ENCODE measurements around the gene KIRREL2.
"Not testable (repeated sequence)": the region's sequence is repeated elsewhere in the genome, so short reads cannot be mapped to it uniquely, and the experiment has no call there.

Gene KIRREL2

DNA sequence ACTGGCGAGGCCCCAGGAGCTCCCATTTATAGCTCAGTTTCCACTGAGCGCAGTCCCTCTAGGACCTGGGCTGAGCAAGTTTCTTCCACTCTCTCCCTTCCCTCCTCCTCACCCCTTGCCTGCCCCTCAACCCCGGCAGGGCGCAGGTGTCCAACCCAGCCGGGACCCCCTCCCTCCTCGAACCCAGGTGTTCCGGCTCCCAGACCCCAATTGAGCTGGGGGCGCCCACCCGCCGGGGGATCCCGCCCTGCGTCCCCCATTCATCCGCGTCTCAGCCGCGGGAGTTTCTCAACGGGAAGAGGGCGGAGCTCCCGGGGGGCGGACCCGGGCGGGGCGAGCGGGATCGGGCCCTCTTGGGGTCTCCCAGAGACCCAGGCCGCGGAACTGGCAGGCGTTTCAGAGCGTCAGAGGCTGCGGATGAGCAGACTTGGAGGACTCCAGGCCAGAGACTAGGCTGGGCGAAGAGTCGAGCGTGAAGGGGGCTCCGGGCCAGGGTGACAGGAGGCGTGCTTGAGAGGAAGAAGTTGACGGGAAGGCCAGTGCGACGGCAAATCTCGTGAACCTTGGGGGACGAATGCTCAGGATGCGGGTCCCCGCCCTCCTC is at the start of gene KIRREL2:
Gene KIRREL2, plus strand, starts transcription at position 366 of the 604 bp plus-strand sequence. Its CDS starts 209 bp downstream, at position 575.
- peak; percentile 96 for DNase-seq

- DNase-seq, result no peak
Observed at GRCh38 chr19:35807633-35808032, 49.1 kb upstream of the KIRREL2 start.

- DNase-seq, result no peak
Observed at GRCh38 chr19:35811317-35812219, 45.1 kb upstream of the KIRREL2 start.

DNA sequence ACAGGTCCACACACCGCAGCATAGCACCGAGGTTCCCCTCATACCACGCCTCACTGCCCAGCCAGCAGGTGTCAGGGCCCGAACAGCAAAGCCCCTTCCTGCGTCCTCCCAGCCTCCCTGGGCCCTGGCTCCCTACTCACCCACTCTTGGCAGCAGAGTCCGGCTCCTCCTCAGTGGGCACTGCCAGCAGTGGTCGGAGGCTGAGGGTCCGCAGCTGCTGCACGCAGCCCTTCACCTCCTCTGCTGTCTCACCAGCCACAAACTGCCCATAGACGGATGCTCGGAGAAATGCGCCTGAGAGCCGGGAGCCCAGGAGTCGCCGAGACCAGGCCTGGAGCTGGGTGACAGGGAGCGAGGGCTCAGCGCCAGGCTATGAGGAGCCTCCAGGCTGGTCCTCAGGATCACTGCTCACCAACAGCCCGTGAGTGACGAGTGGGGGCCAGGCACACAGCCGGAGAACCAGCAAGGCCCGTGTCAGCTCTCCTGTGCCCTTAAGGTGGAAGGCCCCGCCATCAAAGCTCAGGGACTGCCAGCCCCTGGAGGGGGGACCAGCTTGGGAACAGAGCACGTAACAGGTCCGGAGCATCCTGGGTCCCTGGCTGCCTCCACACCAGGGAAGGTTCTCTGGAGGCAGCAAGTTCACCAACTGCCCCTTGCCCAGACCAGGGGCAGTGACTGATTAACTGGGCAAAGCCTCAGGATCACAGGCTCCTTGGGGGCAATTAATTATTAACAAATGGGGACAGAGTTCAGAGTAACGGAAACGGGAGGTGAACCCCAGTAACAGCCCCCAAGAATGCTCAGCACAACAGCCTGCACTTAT is 44.3 kb upstream of the KIRREL2 start, which contains the start of gene PRODH2:
Gene PRODH2, minus strand, starts transcription at position 626 of the 823 bp plus-strand sequence. Its CDS starts 40 bp downstream, at position 586.
- no peak for DNase-seq

DNA sequence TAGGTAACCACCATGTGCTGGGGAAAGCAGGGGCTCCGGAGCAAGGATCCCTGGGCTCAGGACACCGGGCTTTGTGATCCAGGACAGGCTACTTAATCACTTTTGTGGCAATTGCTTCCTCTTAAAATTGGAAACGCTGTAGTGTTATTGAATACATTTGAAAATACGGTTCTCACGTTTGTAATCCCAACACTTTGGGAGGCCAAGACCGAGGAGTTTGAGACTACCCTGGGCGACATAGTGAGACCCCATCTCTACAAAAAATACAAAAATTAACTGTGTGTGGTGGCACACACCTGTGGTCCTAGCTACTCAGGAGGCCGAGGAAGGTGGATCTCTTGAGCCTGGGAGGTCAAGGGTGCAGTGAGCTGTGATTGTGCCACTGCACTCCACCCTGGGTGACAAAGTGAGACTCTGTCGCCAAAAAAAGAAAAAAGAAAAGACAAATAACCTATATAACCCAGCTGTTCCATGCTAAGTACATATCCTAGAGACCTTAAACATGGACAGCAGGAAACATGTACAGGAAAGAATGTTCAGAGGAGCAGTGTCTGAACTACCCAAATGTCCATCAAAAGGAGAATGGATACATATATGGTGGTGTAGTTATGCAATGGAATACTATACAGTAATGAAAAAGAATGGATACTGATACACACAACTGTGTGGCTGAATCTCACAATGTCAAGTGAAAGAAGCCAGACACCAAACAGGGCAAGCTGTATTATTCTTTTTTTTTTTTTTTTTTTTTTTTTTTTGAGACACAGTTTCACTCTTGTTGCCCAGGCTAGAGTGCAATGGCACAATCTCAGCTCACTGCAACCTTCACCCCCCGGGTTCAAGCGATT is 43.4 kb upstream of the KIRREL2 start:
- DNase-seq, result no peak

DNA sequence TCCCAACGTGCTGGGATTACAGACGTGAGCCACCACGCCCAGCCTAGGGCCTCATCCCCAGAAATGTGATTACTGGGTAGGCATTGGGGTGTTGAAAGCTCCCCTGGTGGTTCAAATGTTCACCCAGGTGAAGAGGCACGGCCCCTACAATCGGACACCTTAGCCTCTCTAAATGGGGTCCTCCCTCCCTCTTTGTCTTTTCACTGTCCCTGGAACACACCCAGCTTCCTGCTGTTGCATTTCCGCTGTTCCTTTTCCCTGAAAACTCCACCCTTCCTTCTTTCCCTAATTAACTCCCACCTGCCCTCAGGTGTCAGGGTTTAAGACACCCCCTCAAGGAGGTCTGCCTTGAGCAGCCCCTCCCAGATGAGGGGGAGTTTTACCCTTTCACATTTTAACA is 40.4 kb upstream of the KIRREL2 start:
- DNase-seq, result no peak

GRCh38 chr19:35816846-35817245 is 39.9 kb upstream of the KIRREL2 start:
- DNase-seq, result no peak

- no peak for DNase-seq
Observed at GRCh38 chr19:35818445-35818844, 38.3 kb upstream of the KIRREL2 start.

GRCh38 chr19:35822579-35822978 is 34.1 kb upstream of the KIRREL2 start:
- DNase-seq, result no peak

DNA sequence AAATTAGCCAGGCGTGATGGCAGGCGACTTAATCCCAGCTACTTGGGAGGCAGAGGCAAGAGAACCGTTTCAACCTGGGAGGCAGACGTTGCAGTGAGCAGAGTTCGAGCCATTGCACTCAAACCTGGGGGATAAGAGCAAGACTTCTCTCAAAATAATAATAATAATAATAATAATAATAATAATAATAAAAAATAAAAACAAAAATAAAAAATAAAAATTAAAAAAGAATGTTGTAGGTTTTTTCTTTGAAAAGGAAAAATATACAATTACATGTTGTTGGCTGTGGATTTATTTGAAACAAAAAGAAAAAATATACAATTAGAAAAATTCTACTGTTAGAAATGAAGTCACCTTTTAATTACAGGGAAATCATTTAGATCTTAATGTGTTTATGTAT is 32.6 kb upstream of the KIRREL2 start:
- no peak for DNase-seq

DNA sequence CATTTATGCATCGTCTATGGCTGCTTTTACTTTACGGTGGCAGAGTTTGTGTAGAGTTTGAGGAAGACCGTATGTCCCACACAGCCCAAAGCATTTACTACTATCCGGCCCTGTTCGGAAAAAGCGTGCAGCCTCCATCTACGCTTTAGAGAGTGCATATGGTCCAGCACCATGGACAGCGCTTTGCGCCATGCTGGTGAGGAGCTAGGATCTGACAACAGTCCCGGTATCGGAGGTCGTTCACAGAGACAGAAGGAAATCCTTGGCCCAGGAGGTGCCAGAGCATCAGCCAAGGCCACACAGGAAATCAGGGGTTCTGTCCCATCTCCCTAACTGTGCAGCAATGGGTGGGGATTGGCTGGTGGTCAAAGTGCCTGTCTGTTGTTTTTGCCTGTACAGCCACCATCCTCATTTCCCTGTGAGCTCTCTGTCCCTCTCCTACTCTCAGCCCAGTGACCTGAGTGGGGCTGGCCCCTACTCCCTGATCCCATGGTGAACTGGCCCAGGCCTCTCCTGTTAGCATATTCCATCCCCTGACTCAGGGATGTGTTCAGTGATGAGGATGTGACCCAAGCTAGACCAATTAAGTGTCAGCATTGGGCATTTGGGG is 27.9 kb upstream of the KIRREL2 start:
- no peak for DNase-seq

- DNase-seq, result no peak
Observed at GRCh38 chr19:35830986-35831385, 25.7 kb upstream of the KIRREL2 start.

DNA sequence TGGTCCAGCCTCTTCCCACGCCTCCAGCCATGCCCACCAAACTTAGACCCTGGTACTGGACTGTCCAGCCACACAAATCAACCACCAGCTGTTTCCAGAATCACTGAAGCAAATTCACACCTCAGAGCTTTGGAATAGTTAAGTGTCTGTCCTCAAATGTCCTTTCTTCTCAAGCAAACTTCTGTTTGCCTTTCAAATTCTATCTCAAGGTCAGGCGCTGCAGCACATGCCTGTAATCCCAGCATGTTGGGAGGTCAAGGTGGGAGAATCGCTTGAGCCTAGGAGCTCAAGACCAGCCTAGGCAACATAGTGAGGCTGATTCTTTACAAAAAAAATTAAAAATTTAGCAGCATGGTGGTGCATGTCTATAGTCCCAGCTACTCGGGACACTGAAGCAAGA is 24.7 kb upstream of the KIRREL2 start:
- DNase-seq, result no peak

DNA sequence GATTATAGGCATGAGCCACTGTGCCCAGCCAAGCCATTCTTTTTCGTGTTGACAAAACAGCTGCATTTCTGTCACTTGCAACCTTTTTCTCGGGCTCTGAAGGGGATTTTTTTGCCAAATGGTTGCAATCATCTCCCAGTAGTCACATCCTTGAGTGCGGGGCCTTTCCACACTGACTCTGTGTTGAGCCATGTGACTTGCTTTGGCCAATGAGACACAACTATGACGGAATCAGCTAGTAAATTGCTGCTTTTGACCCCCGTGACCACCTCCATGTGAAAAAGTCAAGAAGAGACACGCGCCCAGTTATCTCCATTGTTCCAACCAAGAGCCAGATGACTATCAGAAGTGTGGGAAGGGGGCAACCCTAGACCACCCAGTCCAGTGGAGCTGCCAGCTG is 22.7 kb upstream of the KIRREL2 start:
- no peak for DNase-seq

DNA sequence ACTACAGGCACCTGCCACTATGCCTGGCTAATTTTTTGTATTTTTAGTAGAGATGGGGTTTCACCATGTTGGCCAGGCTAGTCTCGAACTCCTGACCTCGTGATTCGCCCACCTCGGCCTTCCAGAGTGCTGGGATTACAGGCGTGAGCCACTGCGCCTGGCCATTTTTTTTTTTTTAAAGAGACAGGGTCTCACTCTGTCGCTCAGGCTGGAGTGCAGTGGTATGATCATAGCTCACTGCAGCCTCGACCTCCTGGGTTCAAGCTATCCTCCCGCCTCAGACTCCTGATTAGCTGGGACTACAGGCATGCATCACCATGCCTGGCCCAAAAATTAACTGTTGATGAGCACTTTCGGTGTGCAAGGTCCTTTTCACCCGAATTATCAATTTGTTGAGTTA is 20.6 kb upstream of the KIRREL2 start:
- DNase-seq, result not testable (repeated sequence)

GRCh38 chr19:35841961-35842595 is 14.6 kb upstream of the KIRREL2 start:
- no peak for DNase-seq

GRCh38 chr19:35842666-35843272 is 13.9 kb upstream of the KIRREL2 start:
- no peak for DNase-seq

GRCh38 chr19:35843676-35844481 is 12.8 kb upstream of the KIRREL2 start:
- no peak for DNase-seq

DNA sequence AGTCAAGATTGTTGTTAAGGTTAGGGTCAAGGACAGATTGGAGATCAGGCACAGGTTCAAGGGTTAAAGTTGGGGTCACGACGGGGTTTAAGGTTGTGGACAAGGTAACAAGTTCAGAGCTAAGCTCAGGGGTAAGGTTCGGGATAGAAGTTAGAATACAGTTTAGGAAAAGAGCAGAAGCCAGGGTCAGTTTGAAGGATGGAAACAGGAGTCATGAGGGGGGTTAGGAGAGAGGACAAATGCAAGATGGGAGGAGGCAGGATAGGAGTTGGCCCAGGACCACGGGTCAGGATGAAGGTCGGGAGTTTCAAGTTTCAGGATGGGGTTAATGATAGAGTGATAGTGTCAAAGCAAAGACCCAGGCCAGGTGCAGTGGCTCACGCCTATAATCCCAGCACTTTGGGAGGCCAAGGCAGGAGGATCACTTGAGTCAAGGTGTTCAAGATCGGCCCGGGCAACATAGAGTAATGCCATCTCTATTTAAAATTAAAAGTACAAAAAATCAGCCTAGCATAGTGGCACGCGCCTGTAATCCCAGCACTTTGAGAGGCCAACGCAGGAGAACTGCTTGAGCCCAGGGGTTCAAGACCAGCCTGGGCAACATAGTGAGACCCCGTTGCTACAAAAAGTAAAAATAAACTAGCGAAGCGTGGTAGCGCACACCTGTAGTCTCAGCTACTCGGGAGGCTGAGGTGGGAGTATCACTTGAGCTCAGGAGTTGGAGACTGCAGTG is 12.1 kb upstream of the KIRREL2 start:
- no peak for DNase-seq
